GM23338 (cell line): ENCODE data around the gene SLIT1. TPM values are rescaled to one million over a fixed set of nuclear protein-coding genes. Genes with fewer than 3 reads are reported as not detected.

Experiments
- ATAC-seq: fragments of 200-7000 bp; cut with Tn5 transposase; 3 replicates; pipeline ENCODE4 v1.9.1; 2020
- DNase-seq: peaks from one replicate; pipeline ENCODE4 v3.0.0-alpha.2; 2015; ENCODE audit warnings: low spot score
- H2AFZ ChIP-seq: fragments of 200-600 bp; sonication (generic); 2 replicates; pipeline ENCODE4 v1.8.0; 2016; ENCODE audit warnings: antibody characterized with exemption, mild to moderate bottlenecking, moderate library complexity
- H3F3A ChIP-seq: fragments of 200-600 bp; sonication (generic); replicated peaks from 2 replicates; pipeline ENCODE4 v1.8.0; 2017; ENCODE audit warnings: antibody characterized with exemption, mixed run types, low read depth
- H3K27ac ChIP-seq: fragments of 200-600 bp; sonication (generic); 2 replicates; pipeline ENCODE4 v1.6.1; 2016; ENCODE audit warnings: low read depth
- H3K27me3 ChIP-seq: fragments of 200-600 bp; sonication (generic); 2 replicates; pipeline ENCODE4 v1.8.0; 2016; ENCODE audit warnings: mild to moderate bottlenecking, mixed run types, moderate library complexity; ENCODE audit not compliant: insufficient read depth
- H3K36me3 ChIP-seq: fragments of 200-600 bp; sonication (generic); 2 replicates; pipeline ENCODE4 v1.8.0; 2016; ENCODE audit warnings: mild to moderate bottlenecking; ENCODE audit not compliant: insufficient read depth
- H3K4me1 ChIP-seq: fragments of 200-600 bp; sonication (generic); 2 replicates; pipeline ENCODE4 v1.8.0; 2016; ENCODE audit warnings: mild to moderate bottlenecking, moderate library complexity; ENCODE audit not compliant: insufficient read depth
- H3K4me2 ChIP-seq: fragments of 200-600 bp; sonication (generic); 2 replicates; pipeline ENCODE4 v1.7.1; 2017; ENCODE audit warnings: mixed run types
- H3K4me3 ChIP-seq: fragments of 200-600 bp; sonication (generic); 2 replicates; pipeline ENCODE4 v1.6.1; 2016; ENCODE audit warnings: mixed run types
- H3K79me2 ChIP-seq: fragments of 200-600 bp; sonication (generic); replicated peaks from 2 replicates; pipeline ENCODE4 v1.8.0; 2017; ENCODE audit warnings: mild to moderate bottlenecking; ENCODE audit not compliant: insufficient read depth
- H3K9me2 ChIP-seq: fragments of 200-600 bp; sonication (generic); 2 replicates; pipeline ENCODE4 v1.8.0; 2017; ENCODE audit not compliant: insufficient read depth
- H4K20me1 ChIP-seq: fragments of 200-600 bp; sonication (generic); replicated peaks from 2 replicates; pipeline ENCODE4 v1.8.0; 2017; ENCODE audit warnings: mild to moderate bottlenecking; ENCODE audit not compliant: insufficient read depth
- H3K27ac Mint-ChIP-seq: 2 replicates; pipeline ENCODE4 v1.8.0; 2020; ENCODE audit warnings: inconsistent platforms, mild to moderate bottlenecking, moderate library complexity, mixed read lengths
- H3K27me3 Mint-ChIP-seq: 3 replicates; pipeline ENCODE4 v1.8.0; 2022; ENCODE audit warnings: low read depth, mild to moderate bottlenecking, moderate library complexity, mixed read lengths, inconsistent platforms; ENCODE audit not compliant: insufficient read depth, poor library complexity
- H3K36me3 Mint-ChIP-seq: 3 replicates; pipeline ENCODE4 v1.8.0; 2021; ENCODE audit warnings: low read depth, mild to moderate bottlenecking, inconsistent platforms, moderate library complexity, mixed read lengths
- H3K4me1 Mint-ChIP-seq: 3 replicates; pipeline ENCODE4 v1.8.0; 2020; ENCODE audit warnings: mild to moderate bottlenecking, inconsistent platforms, mixed read lengths
- H3K4me3 Mint-ChIP-seq: 3 replicates; pipeline ENCODE4 v1.8.0; 2021; ENCODE audit warnings: moderate library complexity, mild to moderate bottlenecking, inconsistent platforms, mixed read lengths
- H3K9me3 Mint-ChIP-seq: 3 replicates; pipeline ENCODE4 v1.8.0; 2020; ENCODE audit warnings: moderate library complexity, mild to moderate bottlenecking, inconsistent platforms, mixed read lengths
- EZH2 ChIP-seq: fragments of 200-600 bp; sonication (generic); IDR thresholded peaks from one replicate; pipeline ENCODE4 v1.8.0; 2017; ENCODE audit warnings: antibody characterized with exemption, mild to moderate bottlenecking, low read depth; ENCODE audit not compliant: unreplicated experiment
- EZH2phosphoT487 ChIP-seq: fragments of 200-600 bp; sonication (generic); IDR thresholded peaks from one replicate; pipeline ENCODE4 v1.8.1; 2018; ENCODE audit warnings: antibody characterized with exemption; ENCODE audit not compliant: unreplicated experiment
- JUNB ChIP-seq: IDR thresholded peaks from one replicate; pipeline ENCODE4 v1.6.1; 2016; ENCODE audit warnings: antibody characterized with exemption; ENCODE audit not compliant: unreplicated experiment
- NANOG ChIP-seq: IDR thresholded peaks from 2 replicates; pipeline ENCODE4 v1.6.1; 2016; ENCODE audit warnings: antibody characterized with exemption, borderline replicate concordance
- POLR2AphosphoS5 ChIP-seq: IDR thresholded peaks from 2 replicates; pipeline ENCODE4 v1.6.1; 2016; ENCODE audit warnings: antibody characterized with exemption, low read depth
- STAT1 ChIP-seq: IDR thresholded peaks from one replicate; pipeline ENCODE4 v1.6.1; 2016; ENCODE audit warnings: antibody characterized with exemption; ENCODE audit not compliant: unreplicated experiment
- ZNF114 ChIP-seq: fragments of 250-450 bp; sonication (Bioruptor Pico); IDR thresholded peaks from 2 replicates; pipeline ENCODE4 v1.5.0; 2020; ENCODE audit warnings: mild to moderate bottlenecking, moderate library complexity
- ZNF331 ChIP-seq: fragments of 250-450 bp; sonication (Bioruptor Pico); IDR thresholded peaks from 2 replicates; pipeline ENCODE4 v1.5.0; 2020; ENCODE audit warnings: low read depth, mild to moderate bottlenecking, moderate library complexity
- polyA plus RNA-seq: library from polyadenylated mRNA; unstranded; fragments of >200 nt; fragmentation: Nextera tagmentation; extraction: Ambion mirVana; gene quantifications from 2 replicates; pipeline ENCODE4 v1.2.1, GENCODE V29; 2016
- total RNA-seq: library from RNA; depleted of rRNA; stranded (reverse); fragments of >200 nt; shearing (Covaris generic); gene quantifications from 2 replicates; pipeline ENCODE4 v1.2.3, GENCODE V29; 2014
- TF ChIP-seq, protein P1 (sequence below), 2 experiments: fragments of 200-600 bp in 1 of 2; sonication (generic) in 1 of 2; conservative IDR thresholded peaks; 2 replicates each; pipeline versions ENCODE4 v1.5.1 to v1.6.1; 2016 to 2017; ENCODE audit warnings: antibody characterized with exemption in 2 of 2, low read depth in 2 of 2, mild to moderate bottlenecking in 2 of 2, moderate library complexity in 1 of 2
- TF ChIP-seq, protein P2 (sequence below): fragments of 250-450 bp; sonication (Bioruptor Pico); IDR thresholded peaks from 2 replicates; pipeline ENCODE4 v1.5.0; 2020; ENCODE audit warnings: mild to moderate bottlenecking, moderate library complexity
- TF ChIP-seq, protein P3 (sequence below): IDR thresholded peaks from one replicate; pipeline ENCODE4 v1.6.1; 2018; ENCODE audit warnings: antibody characterized with exemption; ENCODE audit not compliant: unreplicated experiment

The SLIT1 gene
- total and polyA plus RNA-seq, 2 experiments from 2014 or later = 0.76 to 1.7 TPM

DNA sequence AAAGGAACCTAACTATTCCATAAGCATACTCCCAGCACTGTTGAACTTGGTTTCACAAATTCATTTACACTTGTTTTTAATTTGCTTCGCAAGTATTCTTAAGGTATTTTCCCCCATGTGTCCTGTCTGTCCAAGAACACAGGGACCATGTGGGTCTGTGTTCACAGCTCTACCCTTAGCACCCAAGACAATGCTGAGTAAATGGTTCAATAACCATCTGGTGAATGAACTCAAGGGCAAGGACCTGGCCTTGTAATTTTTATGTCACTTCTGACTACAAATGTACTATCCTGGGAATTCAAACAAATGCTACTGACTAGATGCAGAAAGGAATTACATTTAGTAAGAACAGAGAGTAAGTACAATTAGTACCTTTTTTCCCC, 43.0 kb upstream of the SLIT1 start:
- Mint-ChIP-seq H3K36me3 (no peaks in the 10 kb centered on the region; the same call in 2 of the 3 replicates), H3K4me3 (no peak overlapping the region), H3K9me3 (no peaks in the 10 kb centered on the region), H3K4me1 (no peaks in the 10 kb centered on the region), H3K27me3 (no peaks in the 10 kb centered on the region), H3K27ac (no peak overlapping the region)
- Histone ChIP-seq H3K27me3 (no peaks in the 10 kb centered on the region), H3K79me2 (no peaks in the 10 kb centered on the region), H3K27ac (no peak overlapping the region), H3K36me3 (peaks cover 10% of the 10 kb centered on the region), H4K20me1 (no peaks in the 10 kb centered on the region; the same call in 1 of the 2 replicates), H3K4me2 (no peak overlapping the region), H3K9me2 (no peaks in the 10 kb centered on the region), H3K4me3 (no peak overlapping the region), H2AFZ (no peak overlapping the region), H3K4me1 (no peaks in the 10 kb centered on the region), H3F3A (no peaks in the 10 kb centered on the region)
- ATAC-seq (no peak), DNase-seq (no peak)
- TF ChIP-seq ZNF331 (CRISPR knock-in tag) (no peak), STAT1 (no peak), EZH2phosphoT487 (no peak), NANOG (no peak), JUNB (no peak), ZNF114 (CRISPR knock-in tag) (no peak), EZH2 (no peak), POLR2AphosphoS5 (no peak)
- TF ChIP-seq, protein P1, sequence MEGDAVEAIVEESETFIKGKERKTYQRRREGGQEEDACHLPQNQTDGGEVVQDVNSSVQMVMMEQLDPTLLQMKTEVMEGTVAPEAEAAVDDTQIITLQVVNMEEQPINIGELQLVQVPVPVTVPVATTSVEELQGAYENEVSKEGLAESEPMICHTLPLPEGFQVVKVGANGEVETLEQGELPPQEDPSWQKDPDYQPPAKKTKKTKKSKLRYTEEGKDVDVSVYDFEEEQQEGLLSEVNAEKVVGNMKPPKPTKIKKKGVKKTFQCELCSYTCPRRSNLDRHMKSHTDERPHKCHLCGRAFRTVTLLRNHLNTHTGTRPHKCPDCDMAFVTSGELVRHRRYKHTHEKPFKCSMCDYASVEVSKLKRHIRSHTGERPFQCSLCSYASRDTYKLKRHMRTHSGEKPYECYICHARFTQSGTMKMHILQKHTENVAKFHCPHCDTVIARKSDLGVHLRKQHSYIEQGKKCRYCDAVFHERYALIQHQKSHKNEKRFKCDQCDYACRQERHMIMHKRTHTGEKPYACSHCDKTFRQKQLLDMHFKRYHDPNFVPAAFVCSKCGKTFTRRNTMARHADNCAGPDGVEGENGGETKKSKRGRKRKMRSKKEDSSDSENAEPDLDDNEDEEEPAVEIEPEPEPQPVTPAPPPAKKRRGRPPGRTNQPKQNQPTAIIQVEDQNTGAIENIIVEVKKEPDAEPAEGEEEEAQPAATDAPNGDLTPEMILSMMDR (conservative IDR thresholded peaks at IDR 0.05; ENCODE audit: low read depth in 2 of 2) = no peak
- TF ChIP-seq, protein P2, sequence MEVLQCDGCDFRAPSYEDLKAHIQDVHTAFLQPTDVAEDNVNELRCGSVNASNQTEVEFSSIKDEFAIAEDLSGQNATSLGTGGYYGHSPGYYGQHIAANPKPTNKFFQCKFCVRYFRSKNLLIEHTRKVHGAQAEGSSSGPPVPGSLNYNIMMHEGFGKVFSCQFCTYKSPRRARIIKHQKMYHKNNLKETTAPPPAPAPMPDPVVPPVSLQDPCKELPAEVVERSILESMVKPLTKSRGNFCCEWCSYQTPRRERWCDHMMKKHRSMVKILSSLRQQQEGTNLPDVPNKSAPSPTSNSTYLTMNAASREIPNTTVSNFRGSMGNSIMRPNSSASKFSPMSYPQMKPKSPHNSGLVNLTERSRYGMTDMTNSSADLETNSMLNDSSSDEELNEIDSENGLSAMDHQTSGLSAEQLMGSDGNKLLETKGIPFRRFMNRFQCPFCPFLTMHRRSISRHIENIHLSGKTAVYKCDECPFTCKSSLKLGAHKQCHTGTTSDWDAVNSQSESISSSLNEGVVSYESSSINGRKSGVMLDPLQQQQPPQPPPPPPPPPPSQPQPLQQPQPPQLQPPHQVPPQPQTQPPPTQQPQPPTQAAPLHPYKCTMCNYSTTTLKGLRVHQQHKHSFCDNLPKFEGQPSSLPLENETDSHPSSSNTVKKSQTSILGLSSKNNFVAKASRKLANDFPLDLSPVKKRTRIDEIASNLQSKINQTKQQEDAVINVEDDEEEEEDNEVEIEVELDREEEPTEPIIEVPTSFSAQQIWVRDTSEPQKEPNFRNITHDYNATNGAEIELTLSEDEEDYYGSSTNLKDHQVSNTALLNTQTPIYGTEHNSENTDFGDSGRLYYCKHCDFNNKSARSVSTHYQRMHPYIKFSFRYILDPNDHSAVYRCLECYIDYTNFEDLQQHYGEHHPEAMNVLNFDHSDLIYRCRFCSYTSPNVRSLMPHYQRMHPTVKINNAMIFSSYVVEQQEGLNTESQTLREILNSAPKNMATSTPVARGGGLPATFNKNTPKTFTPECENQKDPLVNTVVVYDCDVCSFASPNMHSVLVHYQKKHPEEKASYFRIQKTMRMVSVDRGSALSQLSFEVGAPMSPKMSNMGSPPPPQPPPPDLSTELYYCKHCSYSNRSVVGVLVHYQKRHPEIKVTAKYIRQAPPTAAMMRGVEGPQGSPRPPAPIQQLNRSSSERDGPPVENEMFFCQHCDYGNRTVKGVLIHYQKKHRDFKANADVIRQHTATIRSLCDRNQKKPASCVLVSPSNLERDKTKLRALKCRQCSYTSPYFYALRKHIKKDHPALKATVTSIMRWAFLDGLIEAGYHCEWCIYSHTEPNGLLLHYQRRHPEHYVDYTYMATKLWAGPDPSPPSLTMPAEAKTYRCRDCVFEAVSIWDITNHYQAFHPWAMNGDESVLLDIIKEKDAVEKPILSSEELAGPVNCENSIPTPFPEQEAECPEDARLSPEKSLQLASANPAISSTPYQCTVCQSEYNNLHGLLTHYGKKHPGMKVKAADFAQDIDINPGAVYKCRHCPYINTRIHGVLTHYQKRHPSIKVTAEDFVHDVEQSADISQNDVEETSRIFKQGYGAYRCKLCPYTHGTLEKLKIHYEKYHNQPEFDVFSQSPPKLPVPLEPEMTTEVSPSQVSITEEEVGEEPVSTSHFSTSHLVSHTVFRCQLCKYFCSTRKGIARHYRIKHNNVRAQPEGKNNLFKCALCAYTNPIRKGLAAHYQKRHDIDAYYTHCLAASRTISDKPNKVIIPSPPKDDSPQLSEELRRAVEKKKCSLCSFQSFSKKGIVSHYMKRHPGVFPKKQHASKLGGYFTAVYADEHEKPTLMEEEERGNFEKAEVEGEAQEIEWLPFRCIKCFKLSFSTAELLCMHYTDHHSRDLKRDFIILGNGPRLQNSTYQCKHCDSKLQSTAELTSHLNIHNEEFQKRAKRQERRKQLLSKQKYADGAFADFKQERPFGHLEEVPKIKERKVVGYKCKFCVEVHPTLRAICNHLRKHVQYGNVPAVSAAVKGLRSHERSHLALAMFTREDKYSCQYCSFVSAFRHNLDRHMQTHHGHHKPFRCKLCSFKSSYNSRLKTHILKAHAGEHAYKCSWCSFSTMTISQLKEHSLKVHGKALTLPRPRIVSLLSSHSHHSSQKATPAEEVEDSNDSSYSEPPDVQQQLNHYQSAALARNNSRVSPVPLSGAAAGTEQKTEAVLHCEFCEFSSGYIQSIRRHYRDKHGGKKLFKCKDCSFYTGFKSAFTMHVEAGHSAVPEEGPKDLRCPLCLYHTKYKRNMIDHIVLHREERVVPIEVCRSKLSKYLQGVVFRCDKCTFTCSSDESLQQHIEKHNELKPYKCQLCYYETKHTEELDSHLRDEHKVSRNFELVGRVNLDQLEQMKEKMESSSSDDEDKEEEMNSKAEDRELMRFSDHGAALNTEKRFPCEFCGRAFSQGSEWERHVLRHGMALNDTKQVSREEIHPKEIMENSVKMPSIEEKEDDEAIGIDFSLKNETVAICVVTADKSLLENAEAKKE (CRISPR knock-in tag) = no peak
- TF ChIP-seq, protein P3, sequence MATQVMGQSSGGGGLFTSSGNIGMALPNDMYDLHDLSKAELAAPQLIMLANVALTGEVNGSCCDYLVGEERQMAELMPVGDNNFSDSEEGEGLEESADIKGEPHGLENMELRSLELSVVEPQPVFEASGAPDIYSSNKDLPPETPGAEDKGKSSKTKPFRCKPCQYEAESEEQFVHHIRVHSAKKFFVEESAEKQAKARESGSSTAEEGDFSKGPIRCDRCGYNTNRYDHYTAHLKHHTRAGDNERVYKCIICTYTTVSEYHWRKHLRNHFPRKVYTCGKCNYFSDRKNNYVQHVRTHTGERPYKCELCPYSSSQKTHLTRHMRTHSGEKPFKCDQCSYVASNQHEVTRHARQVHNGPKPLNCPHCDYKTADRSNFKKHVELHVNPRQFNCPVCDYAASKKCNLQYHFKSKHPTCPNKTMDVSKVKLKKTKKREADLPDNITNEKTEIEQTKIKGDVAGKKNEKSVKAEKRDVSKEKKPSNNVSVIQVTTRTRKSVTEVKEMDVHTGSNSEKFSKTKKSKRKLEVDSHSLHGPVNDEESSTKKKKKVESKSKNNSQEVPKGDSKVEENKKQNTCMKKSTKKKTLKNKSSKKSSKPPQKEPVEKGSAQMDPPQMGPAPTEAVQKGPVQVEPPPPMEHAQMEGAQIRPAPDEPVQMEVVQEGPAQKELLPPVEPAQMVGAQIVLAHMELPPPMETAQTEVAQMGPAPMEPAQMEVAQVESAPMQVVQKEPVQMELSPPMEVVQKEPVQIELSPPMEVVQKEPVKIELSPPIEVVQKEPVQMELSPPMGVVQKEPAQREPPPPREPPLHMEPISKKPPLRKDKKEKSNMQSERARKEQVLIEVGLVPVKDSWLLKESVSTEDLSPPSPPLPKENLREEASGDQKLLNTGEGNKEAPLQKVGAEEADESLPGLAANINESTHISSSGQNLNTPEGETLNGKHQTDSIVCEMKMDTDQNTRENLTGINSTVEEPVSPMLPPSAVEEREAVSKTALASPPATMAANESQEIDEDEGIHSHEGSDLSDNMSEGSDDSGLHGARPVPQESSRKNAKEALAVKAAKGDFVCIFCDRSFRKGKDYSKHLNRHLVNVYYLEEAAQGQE = no peak
